Activated CD8-positive, alpha-beta memory T cell treated with anti-CD3 and anti-CD28 coated beads, Interleukin-2, amount 50 U/mL, for 48 hours (primary cell): ENCODE measurements around the gene EVI5.
A peak's percentile ranks its signal among the peaks of the same experiment; 100 is the strongest.

Experiments used
- DNase-seq: peaks from one replicate; pipeline ENCODE4 v3.0.0-alpha.2; 2020

The EVI5 gene

GRCh38 chr1:92505015-92505692, 279.8 kb downstream of the EVI5 start:
- no peak for DNase-seq

GRCh38 chr1:92504291-92505014, 280.5 kb downstream of the EVI5 start:
- DNase-seq, result no peak

GRCh38 chr1:92503926-92504285, 281.0 kb downstream of the EVI5 start:
- DNase-seq, result no peak

GRCh38 chr1:92503043-92503925, 281.6 kb downstream of the EVI5 start:
- no peak for DNase-seq

GRCh38 chr1:92502247-92502646, 282.7 kb downstream of the EVI5 start:
- DNase-seq, result no peak

- DNase-seq, result no peak
Measured at GRCh38 chr1:92500552-92500951, 284.4 kb downstream of the EVI5 start.

- DNase-seq, result no peak
Measured at GRCh38 chr1:92495392-92496063, 289.4 kb downstream of the EVI5 start.

GRCh38 chr1:92494485-92495141, 290.3 kb downstream of the EVI5 start:
- no peak for DNase-seq

- no peak for DNase-seq
Measured at GRCh38 chr1:92493139-92493538, 291.8 kb downstream of the EVI5 start.

- DNase-seq, result no peak
Measured at GRCh38 chr1:92488832-92489231, 296.1 kb downstream of the EVI5 start.

GRCh38 chr1:92488416-92488815, 296.5 kb downstream of the EVI5 start:
- no peak for DNase-seq

GRCh38 chr1:92487078-92487605, 297.8 kb downstream of the EVI5 start:
- DNase-seq, result no peak

GRCh38 chr1:92486251-92487077, 298.4 kb downstream of the EVI5 start, which contains the start of gene GFI1:
TSS of gene GFI1 (minus strand) at chr1:92486925. CDS start at chr1:92483487, 3,438 bp downstream.
- DNase-seq, result peak; percentile 91

GRCh38 chr1:92485381-92486250, 299.3 kb downstream of the EVI5 start:
- peak; percentile 94 for DNase-seq

GRCh38 chr1:92484472-92485380, 300.2 kb downstream of the EVI5 start:
- peak; percentile 88 for DNase-seq

GRCh38 chr1:92483610-92484471, 301.1 kb downstream of the EVI5 start:
- peak; percentile 85 for DNase-seq

GRCh38 chr1:92482665-92483609, 302.0 kb downstream of the EVI5 start:
- peak; percentile 73 for DNase-seq
